ENCODE data around the gene ATG101.

ATG101 gene

DNA sequence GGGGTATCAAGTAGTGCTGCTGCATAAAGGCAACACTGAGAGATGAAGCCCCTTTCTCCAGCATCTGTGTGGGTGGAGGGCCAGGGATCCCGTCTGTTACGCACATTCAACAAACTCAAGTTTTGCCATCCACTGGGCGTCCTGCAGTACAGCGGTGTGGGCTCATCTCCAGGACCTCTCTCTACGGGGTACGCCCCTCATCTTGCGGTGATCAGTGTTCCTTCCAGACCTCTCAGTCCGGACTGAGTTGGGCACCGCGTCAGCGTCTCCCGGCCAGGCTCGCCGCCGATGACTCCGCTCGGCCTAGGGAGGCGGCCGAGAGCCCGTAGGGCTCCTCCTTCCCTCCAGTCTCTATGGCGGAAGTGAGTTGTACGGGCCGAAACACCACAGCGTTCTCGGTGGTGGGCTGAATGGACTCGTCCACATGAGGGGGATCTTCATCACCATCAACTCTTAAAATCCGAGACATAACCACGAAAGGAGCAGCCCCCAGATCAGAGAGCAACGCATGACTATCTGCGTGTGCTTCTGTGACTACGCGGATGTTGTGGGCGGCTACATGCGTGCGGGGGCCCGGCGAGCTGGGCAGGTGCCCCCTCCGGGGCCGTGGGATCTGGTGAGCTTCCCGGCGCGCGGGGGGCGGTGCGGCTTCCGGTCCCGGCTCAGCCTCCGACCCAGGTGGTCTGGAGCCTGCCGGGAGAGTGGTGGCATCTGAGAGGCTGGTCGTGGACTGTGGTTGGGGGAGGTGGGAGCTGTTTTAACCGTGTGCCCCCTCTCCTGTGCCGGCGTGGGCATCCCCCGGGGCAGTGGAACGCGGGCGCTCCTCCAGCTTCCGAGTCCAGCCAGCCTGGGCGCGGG, at the start of gene ATG101:
Gene ATG101 (plus strand): TSS at position 652 of the 858 bp plus-strand sequence. CDS start 3,673 bp downstream, outside the sequence.
- DNase-seq (ENCODE audit: low spot score) = peak; percentile 96

DNA sequence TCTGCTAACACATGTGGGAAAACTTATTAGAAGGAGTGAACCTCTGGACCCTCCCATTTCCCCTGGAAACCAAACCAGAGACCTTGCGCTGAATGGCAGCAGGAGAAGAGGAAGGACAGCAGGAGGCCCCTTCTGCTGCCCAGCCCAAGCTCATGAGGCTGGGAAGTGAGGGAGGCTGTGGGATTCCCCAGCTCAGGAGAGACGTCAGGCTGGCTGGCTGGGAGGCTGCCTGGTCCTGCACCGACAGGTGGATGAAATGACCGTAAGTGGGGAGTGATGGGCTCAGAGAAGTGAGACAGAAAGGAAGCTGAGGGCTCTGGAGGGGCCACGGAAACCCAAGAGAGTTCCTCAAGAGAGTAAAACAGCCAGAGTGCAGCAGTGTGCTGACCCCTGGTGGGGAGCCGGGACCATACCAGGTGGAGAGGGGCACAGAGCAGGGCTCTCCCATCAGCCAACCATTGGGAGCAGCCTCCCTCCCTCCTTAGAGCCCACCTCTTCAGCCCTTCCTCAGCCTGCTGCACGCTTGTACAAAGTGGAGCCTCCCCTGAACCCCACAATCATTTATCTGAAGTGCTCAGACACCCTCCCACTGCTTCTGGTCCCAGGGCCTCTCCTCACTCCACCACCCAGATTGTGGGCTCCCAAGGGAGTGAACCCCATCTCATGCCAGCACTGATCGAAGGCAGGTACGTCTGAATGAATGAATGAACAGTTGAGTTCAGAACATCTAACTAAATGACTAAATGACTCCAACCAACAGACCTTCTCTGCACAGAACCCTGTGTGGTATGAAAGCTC, 49.0 kb upstream of the ATG101 start:
- peak; percentile 28 for DNase-seq (ENCODE audit: low spot score)

DNA sequence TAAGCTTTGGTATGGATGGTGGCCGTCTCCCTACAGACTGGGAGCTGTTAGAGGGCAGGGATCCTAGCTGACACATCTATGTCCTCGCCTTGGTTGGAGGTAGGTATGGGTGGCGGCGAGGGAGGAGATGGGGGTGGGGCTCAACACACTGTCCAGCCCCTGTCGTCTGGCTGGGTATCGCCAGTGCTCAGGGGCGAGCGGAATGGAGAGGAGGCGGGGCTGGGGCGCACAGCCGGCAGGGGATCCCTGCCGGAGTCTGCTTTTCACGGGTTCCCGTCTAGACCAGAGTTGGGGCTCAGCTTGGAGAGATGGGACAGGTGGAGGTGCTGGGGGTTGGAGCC, 47.0 kb upstream of the ATG101 start:
- DNase-seq (ENCODE audit: low spot score) = no peak

DNA sequence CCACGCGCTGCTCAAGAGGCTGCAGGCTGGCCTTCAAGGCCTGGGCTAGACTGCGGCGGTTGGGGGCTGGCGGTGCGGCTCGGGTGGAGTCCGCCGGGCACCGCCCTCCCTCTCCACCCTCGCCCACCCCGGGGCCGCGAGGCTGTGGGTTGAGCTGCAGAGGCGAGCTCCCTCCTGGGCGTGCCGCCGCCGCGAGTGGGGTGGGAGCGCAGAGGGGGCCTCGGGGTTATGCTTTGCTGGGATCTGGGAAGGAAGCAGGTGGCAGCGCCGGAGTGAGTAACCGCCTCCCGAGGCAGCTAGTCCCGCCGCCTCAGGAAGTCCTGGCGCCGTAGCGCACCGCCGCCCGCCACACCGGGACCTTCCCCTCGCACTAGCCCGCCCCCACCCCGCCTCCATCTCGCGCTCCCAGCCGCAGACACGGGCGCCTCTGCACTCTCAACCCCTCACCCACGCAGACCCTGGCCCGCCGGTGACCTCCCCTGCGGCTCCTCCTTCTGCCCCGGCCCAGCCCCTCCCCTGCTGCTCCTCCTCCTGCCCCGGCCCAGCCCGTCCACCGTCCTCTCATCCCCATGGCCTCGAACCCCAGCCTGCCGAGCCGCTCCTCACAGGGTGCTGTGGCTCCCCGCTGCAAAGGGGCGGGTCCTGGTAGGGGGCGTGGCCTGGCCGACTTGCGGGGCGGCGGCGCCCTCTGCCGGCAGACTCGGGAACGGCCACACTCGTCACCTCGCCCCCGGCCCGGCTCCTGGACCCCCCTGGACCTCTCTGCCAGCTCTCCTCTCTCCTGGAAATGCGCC, 46.4 kb upstream of the ATG101 start:
- DNase-seq (ENCODE audit: low spot score) = peak; percentile 81

GRCh38 chr12:52023976-52024688, 45.6 kb upstream of the ATG101 start:
- no peak for DNase-seq (ENCODE audit: low spot score)

DNA sequence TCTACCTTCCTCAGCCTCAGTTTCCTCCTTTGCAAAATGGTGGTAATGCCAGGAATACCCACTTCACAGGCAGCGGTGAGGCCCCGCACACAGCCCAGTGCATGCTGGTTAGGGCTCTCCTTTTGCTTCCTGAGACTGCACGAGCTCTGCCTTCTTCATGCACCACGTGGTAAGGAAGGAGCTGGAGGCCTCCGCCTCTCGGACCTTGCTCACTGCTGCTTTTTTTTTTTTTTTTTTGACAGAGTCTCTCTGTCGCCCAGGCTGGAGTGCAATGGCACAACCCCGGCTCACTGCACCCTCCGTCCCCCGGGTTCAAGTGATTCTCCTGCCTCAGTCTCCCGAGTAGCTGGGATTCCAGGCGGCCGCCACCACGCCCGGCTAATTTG, 44.9 kb upstream of the ATG101 start:
- no peak for DNase-seq (ENCODE audit: low spot score)

DNA sequence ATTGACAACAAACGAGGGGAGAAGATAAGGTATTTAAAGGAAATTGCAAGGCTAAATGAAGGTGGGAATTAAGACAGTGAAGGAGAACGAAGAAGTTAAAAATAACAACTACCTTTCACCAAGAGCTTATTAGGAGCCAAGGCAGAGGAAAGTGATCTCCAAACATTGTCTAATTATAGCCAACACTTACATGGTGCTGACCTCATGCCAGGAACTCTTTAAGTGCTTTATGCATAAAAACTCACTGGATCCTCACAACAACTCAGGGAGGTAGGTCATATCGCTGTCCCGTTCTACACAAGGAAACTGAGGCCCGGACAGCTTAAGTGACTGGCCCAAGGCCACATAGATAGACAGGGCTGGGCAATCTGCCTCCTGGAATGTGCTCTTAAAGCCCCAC, 43.5 kb upstream of the ATG101 start:
- no peak for DNase-seq (ENCODE audit: low spot score)

- DNase-seq (ENCODE audit: low spot score) = no peak
Measured at GRCh38 chr12:52027085-52027843, 42.5 kb upstream of the ATG101 start.

DNA sequence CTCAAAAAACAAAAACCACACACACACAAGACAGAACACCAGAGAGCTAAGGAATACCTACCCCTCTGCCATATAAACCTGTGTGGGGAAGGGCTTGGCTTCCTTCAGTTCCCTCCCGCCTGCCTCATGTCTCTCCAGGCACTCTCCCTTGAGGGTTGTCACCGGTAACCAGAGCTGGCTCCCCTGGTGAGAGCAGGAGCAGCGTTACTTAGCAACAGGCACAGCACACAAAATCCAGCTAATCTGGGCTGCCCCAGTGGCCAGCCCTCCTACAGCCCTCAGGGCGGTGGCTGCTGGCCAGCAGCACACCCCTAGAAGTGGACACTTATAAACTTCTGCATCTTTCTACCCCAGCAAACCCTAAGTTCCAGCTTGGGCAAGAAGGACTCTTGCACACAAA, 40.1 kb upstream of the ATG101 start:
- DNase-seq (ENCODE audit: low spot score) = peak; percentile 35

DNA sequence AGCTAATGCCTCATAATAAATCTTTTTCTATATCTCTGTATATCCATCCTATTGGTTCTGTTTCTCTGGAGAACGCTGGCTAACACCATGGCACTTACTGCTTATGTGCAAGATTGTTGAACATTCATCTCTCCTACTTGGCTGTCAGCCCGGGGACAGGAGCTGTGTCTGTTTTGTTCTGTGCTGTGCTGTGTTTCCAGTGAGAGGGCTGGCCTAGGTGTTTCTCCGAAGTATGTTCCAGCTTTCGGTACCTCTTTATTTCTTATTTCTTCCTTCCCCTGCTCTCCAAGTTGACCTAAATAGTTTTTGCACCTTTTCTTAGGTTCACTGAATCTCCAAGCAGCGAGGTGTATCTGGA, 37.4 kb upstream of the ATG101 start:
- no peak for DNase-seq (ENCODE audit: low spot score)

DNA sequence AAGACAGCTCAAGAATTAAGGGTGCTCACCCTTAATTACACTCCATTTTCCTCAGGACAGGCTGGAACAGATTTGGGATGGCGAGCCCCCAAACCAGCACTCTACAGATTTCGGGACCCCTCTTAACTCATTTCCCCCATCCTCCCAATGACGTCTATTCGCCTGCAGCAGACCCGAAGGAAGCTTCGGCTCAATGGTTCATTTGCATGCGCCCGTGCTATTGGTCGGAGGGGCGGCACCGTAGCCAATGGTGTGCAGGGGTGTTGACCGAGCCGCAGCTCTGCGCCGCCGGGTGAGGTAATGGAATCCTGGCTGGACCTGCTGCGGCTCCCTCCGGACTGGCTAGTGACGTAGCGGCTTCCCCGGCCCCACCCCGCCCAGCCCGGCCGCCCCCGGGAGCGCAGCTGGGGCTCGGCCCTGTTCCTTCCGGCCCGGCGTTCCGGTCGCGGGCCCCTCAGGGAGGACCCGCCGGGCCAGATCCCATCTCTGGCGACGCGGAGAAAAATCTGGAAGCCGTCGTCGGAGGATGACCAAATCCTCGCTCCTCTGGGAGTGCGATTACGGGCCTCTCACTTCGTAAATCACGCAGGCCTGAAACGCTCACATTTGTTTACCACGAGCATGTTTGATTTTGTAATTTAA, 36.9 kb upstream of the ATG101 start:
- peak; percentile 97 for DNase-seq (ENCODE audit: low spot score)

GRCh38 chr12:52033446-52034140, 36.2 kb upstream of the ATG101 start:
- no peak for DNase-seq (ENCODE audit: low spot score)

DNA sequence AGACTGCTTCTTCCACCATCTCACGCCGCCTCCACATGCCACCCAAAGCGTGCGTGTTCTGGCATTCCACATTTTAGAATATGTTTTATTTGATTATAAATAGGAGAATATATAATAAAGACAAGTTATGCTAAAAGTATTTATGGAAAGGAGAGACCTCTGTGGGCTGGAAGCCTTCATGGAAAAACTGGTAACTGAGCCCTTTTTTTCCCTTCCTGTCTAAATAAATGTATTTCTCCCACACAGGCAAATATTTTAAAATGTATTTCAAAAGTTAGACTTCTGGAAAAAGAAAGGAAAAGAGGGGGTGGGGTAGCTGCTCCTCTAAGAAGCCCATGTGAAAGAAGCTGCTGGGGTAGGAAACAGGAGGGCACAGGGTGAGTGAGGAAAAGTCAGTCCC, 34.6 kb upstream of the ATG101 start:
- no peak for DNase-seq (ENCODE audit: low spot score)

GRCh38 chr12:52035926-52036325, 33.9 kb upstream of the ATG101 start:
- DNase-seq (ENCODE audit: low spot score) = no peak

DNA sequence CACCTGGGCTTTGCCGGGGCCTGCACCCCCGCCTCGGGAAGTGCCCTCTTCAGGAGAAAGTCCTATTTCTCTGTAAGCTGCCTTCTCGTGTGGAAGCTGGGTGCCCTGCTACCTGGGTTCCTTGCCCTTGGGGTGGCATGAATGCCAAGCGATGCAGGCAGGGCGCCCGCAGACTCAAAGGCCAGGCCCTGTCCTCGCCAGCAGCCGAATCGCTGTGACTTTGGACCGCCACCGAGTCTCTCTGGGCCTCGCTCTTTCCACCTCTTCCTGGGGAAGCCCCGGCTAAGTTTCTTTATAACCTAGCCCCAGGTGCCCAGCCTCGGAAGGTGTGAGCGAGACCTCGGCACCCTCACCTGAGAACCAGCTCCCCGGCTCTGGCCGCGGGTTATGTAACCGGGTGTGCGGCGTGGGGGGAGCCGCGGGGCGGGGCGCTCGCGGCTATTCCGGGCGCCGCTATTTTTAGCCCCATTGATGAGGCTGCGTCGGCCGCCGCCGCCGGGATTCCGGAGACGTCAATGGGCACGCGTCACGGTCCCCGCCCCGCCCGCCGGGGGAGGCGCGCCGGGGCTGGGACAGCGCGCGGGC, 33.1 kb upstream of the ATG101 start:
- DNase-seq (ENCODE audit: low spot score) = peak; percentile 77

- no peak for DNase-seq (ENCODE audit: low spot score)
Measured at GRCh38 chr12:52037248-52037861, 32.4 kb upstream of the ATG101 start.

DNA sequence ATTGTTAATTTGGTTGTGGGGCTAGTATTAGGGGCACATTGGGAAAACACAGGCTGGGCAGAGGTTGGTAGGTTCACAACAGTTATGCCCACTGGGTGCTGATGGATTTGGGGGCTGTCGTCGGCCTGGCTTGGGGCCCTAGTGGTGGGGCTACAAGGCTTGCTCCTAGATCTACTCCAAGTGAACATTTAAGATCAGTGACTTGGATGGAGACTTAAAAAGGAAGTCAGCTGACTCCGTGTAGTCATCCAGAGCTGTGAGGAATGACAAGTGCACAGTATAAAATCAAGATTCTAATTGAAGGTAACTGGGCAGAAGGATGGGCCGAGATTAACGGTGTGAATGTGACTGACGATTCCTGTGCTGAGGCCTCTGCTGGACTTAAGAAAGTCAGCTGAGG, 31.3 kb upstream of the ATG101 start:
- peak; percentile 49 for DNase-seq (ENCODE audit: low spot score)

DNA sequence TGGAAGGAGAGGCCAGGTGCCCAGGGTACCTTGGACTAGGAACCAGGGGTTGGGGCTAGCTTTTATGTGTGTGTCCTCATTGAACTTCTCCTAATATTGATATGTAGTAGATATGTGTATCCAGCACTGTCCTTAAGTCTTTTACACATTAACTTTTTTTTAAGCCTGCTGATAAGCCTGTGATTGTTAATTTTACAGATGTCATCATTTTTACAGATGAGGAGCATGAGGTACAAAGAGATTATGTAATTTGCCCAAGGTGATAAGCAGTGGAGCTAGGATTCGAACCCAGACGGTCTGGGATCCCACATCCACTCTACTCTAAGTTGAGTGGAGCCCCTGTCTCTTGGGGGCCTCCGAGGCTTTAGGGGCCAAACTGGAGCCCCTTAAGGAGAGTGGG, 28.7 kb upstream of the ATG101 start:
- no peak for DNase-seq (ENCODE audit: low spot score)

DNA sequence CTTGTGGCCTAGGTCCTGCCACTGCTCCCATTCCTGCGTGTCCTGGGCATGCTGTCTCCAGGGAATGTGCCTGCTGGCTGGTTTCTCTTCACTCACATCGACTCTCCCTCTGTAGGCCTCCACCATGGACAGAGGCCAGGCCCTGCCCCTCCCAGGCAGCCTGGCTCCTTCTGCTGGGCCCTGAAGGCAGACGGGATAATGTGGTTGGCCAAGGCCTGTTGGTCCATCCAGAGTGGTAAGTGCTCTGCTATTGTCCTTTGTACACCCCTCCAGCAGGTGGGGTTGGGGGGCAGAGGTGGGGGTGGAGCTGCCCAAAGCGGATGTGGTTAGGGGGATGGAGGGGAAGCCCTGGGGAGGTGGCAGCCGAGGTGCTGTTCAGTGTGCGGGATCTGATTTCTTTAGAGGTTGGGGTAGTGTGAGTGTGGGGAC, 28.1 kb upstream of the ATG101 start:
- no peak for DNase-seq (ENCODE audit: low spot score)
